NOMO-1 treated with DMSO at 0.1 percent for 48 hours (cell line): ENCODE data around the gene CLEC16A.

Experiments
- DNase-seq: peaks from one replicate; lab custom pipeline; 2025; ENCODE audit not compliant: unreplicated experiment; lab: John Stamatoyannopoulos, UW

Gene CLEC16A

GRCh38 chr16:11036040-11036439 is 91.7 kb downstream of the CLEC16A start:
- no peak for DNase-seq

GRCh38 chr16:11036868-11037410 is 92.6 kb downstream of the CLEC16A start:
- DNase-seq, result no peak

- DNase-seq, result no peak
These were observed 93.9 kb downstream of the CLEC16A start for GRCh38 chr16:11038305-11038704.

- no peak for DNase-seq
These were observed 94.4 kb downstream of the CLEC16A start for GRCh38 chr16:11038777-11039176.

- no peak for DNase-seq
These were observed 95.4 kb downstream of the CLEC16A start for GRCh38 chr16:11039726-11040125.

GRCh38 chr16:11042191-11042590 is 97.8 kb downstream of the CLEC16A start:
- DNase-seq, result no peak

- no peak for DNase-seq
These were observed 101.1 kb downstream of the CLEC16A start for GRCh38 chr16:11045441-11045840.

- no peak for DNase-seq
These were observed 101.5 kb downstream of the CLEC16A start for GRCh38 chr16:11045846-11046245.

GRCh38 chr16:11046382-11046931 is 102.1 kb downstream of the CLEC16A start:
- no peak for DNase-seq

- DNase-seq, result no peak
These were observed 102.7 kb downstream of the CLEC16A start for GRCh38 chr16:11047057-11047456.

GRCh38 chr16:11047939-11048800 is 103.8 kb downstream of the CLEC16A start:
- DNase-seq, result no peak

- no peak for DNase-seq
These were observed 105.2 kb downstream of the CLEC16A start for GRCh38 chr16:11049396-11050059.

- no peak for DNase-seq
These were observed 106.2 kb downstream of the CLEC16A start for GRCh38 chr16:11050536-11050935.

GRCh38 chr16:11050944-11051343 is 106.6 kb downstream of the CLEC16A start:
- no peak for DNase-seq

- no peak for DNase-seq
These were observed 107.1 kb downstream of the CLEC16A start for GRCh38 chr16:11051430-11051829.

GRCh38 chr16:11051879-11052808 is 107.8 kb downstream of the CLEC16A start:
- peak; percentile 86 for DNase-seq

GRCh38 chr16:11053916-11054460 is 109.6 kb downstream of the CLEC16A start:
- no peak for DNase-seq

GRCh38 chr16:11056090-11056992 is 112.0 kb downstream of the CLEC16A start:
- DNase-seq, result no peak

- no peak for DNase-seq
These were observed 112.8 kb downstream of the CLEC16A start for GRCh38 chr16:11056993-11057649.
